ENCODE results near the gene ISCU. TPM values are rescaled to one million over a fixed set of nuclear protein-coding genes. Genes with fewer than 3 reads are reported as not detected.

The ISCU gene
- total and polyA plus RNA-seq, 2 of the 8 experiments (the other 6 are each of a cell fraction or from before 2014, with no cell fraction given) = 72.1 to 78.1 TPM

DNA sequence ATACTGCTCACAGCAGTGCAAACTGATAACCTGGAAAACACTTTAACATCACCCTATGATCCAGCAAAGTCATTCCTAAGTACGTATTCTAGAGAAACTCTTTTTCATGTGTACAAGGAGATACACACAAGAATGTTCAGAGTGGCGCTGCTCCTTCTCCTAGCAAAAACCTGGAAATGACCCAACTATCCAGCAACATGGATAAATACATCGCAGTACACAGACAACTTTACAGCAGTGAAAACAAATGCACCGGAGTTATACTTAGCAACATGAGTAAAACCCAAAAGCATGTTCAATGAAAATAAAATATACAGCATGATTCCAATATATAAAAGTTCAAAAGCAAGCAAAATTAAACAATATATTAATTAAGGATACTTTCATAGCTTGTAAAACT is 20.1 kb upstream of the ISCU start:
- Histone ChIP-seq H3K79me1 (ENCODE audit: low read depth, low read length) (no peaks in the 10 kb centered on the region; the same call in none of the 2 replicates), H4K5ac (ENCODE audit: insufficient read length, low read depth, low read length) (no peak overlapping the region), H2BK20ac (ENCODE audit: low read length) (no peak overlapping the region), H3K56ac (replicated peaks; ENCODE audit: insufficient read length, low read depth, low read length) (no peak overlapping the region), H2AFZ (ENCODE audit: low read length) (no peak overlapping the region), H4K91ac (replicated peaks; ENCODE audit: insufficient read length, low read length) (no peak overlapping the region), H3K4me1 (replicated peaks in 1 of 4; ENCODE audit: control insufficient read depth in 3 of 4, insufficient read depth in 4 of 4, low read length in 3 of 4) (no peaks in the 10 kb centered on the region), H2BK12ac (ENCODE audit: low read depth, low read length) (no peak overlapping the region), H2BK15ac (ENCODE audit: low read length) (no peak overlapping the region), H3K36me3 (ENCODE audit: control insufficient read depth in 2 of 4, insufficient read depth in 4 of 4, low read length in 3 of 4) (peaks cover 36 to 69% (median 52%) of the 10 kb centered on the region in 4 experiments), H2AK5ac (ENCODE audit: low read depth, low read length) (no peak overlapping the region), H3K9me3 (ENCODE audit: insufficient read depth in 2 of 2, low read depth in 1 of 2, low read length in 1 of 2) (no peaks in the 10 kb centered on the region), H3K27ac (ENCODE audit: low read depth, low read length) (no peak overlapping the region), H3K9ac (replicated peaks in 1 of 4; ENCODE audit: extremely low read depth in 1 of 4, low read depth in 3 of 4, low read length in 3 of 4) (no peak overlapping the region), H3K4me3 (ENCODE audit: extremely low read depth in 1 of 4, insufficient read depth in 2 of 4, low read depth in 3 of 4, low read length in 4 of 4) (no peak overlapping the region), H3K4me2 (ENCODE audit: insufficient read depth in 1 of 2, low read depth in 2 of 2, low read length in 2 of 2) (no peak overlapping the region), H4K8ac (ENCODE audit: extremely low read depth, insufficient read depth, low read length) (no peak overlapping the region), H2BK120ac (replicated peaks; ENCODE audit: low read depth, low read length) (no peak overlapping the region), H3K27me3 (replicated peaks in 1 of 4; ENCODE audit: control insufficient read depth in 3 of 4, extremely low read depth in 1 of 4, insufficient read depth in 3 of 4, low read length in 3 of 4) (peaks cover 0 to 2% (median 0%) of the 10 kb centered on the region in 4 experiments; a peak in 1 of 7 replicates), H3K79me2 (ENCODE audit: control insufficient read depth in 1 of 2, insufficient read depth in 2 of 2, low read length in 2 of 2) (peaks cover 0 to 74% of the 10 kb centered on the region in 2 experiments; a peak in 2 of 4 replicates), H3K23me2 (ENCODE audit: low read depth, low read length) (no peaks in the 10 kb centered on the region), H3K18ac (ENCODE audit: extremely low read depth, low read length) (no peak overlapping the region), H4K20me1 (replicated peaks in 1 of 2; ENCODE audit: control insufficient read depth in 1 of 2, insufficient read depth in 2 of 2, low read length in 2 of 2) (peaks cover 2 to 5% of the 10 kb centered on the region in 2 experiments), H3K23ac (ENCODE audit: insufficient read length) (no peak overlapping the region), H3K14ac (ENCODE audit: insufficient read length) (no peak overlapping the region), H3K4ac (replicated peaks; ENCODE audit: insufficient read length, low read depth, low read length) (no peak overlapping the region), H2BK5ac (ENCODE audit: low read depth, low read length) (no peak overlapping the region)
- no peak for FAIRE-seq
- DNase-seq (ENCODE audit: low read depth in 1 of 2, low spot score in 2 of 2) = no peak
- ChIA-PET POLR2A (ENCODE audit: partially characterized antibody) (interaction anchor here (1.3 kb wide), 1 partner anchor 9 kb away, joined by 4 read pairs; no protein-coding TSS in a partner anchor), CTCF (ENCODE audit: partially characterized antibody) (no interaction called here)
- 95% methylated on average over 4 of the region's 4 CpGs; no CpG with 5 or more reads in 1 of the 2 experiments for WGBS, 2 experiments (ENCODE audit: extremely low coverage in 1 of 2, insufficient coverage in 1 of 2, insufficient read length in 1 of 2, insufficient replicate concordance in 2 of 2, low coverage in 1 of 2, low lambda C conversion rate in 2 of 2, missing lambda C conversion rate in 1 of 2)
- TF ChIP-seq ASH2L (IDR thresholded peaks at IDR 0.05; ENCODE audit: low read length) (no peak), RBBP5 (IDR thresholded peaks at IDR 0.05; ENCODE audit: borderline replicate concordance, low read depth, low read length) (no peak), SP4 (IDR thresholded peaks at IDR 0.05; ENCODE audit: low read length) (no peak), SRF (IDR thresholded peaks at IDR 0.05; ENCODE audit: low read depth, low read length) (no peak), EZH2 (IDR thresholded peaks at IDR 0.05; ENCODE audit: low read depth, low read length, severe bottlenecking) (no peak), CHD1 (IDR thresholded peaks at IDR 0.05; ENCODE audit: low read depth, low read length) (no peak), CTCF (IDR thresholded peaks at IDR 0.05; ENCODE audit: control extremely low read depth in 1 of 3, insufficient read depth in 1 of 3, low read depth in 1 of 3, low read length in 3 of 3) (no peak), ZNF274 (IDR thresholded peaks at IDR 0.05; ENCODE audit: borderline replicate concordance, extremely low read depth, low read length) (no peak), BACH1 (IDR thresholded peaks at IDR 0.05; ENCODE audit: low read length) (no peak), KDM1A (IDR thresholded peaks at IDR 0.05; ENCODE audit: borderline replicate concordance, low read length) (no peak), BRCA1 (IDR thresholded peaks at IDR 0.05; ENCODE audit: low read depth, low read length) (no peak), SP2 (IDR thresholded peaks at IDR 0.05; ENCODE audit: low read length) (no peak), TEAD4 (IDR thresholded peaks at IDR 0.05; ENCODE audit: low read depth, low read length) (no peak)

Measured in H1 (cell line).